Measurements from ENCODE around the gene SMAD5. TPM values are rescaled to one million over a fixed set of nuclear protein-coding genes. Genes with fewer than 3 reads are reported as not detected.

The SMAD5 gene
- polyA plus RNA-seq, 3 donors, result 7.9 to 19.2 (median 17.3) TPM

DNA sequence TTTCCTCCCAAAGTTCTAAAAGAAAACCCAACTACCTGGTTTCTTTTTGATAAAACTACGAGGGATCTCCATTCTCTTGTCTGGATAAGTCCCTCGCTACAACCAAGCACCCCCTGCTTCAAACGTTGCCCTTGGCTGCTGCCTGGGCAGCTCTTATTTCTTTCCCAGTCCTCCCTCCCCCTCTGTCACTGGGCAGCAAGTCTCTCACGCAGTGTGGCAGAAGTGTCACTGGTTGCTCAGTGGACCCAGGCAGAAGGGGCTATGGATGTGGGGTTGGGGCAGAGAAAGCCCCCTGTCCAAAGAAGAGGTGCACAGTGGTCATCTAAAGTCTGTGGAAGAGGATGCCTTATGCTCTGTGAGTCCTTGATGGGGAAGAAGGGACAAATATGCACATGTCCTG lies 67.5 kb downstream of the SMAD5 start:
- no peak overlapping the region for H3K4me2 ChIP-seq (replicated peaks; ENCODE audit: extremely low read depth, low read length, poor library complexity, severe bottlenecking)
- Mint-ChIP-seq H3K27ac (no peak overlapping the region), H3K36me3 (no peaks in the 10 kb centered on the region), H3K27me3 (ENCODE audit: low read depth in 3 of 3) (peaks cover 29 to 67% (median 41%) of the 10 kb centered on the region in 3 donors), H3K4me3 (no peak overlapping the region), H3K4me1 (no peaks in the 10 kb centered on the region), H3K9me3 (peaks cover 0 to 3% (median 0%) of the 10 kb centered on the region in 7 donors)
- WGBS (ENCODE audit: insufficient coverage), result no CpG with 5 or more reads among the region's 4 CpGs
- H3K79me2 ChIP-seq (ENCODE audit: insufficient read depth, low read length), result no peaks in the 10 kb centered on the region
- peaks cover 2 to 27% of the 10 kb centered on the region in 2 donors for H3K27me3 ChIP-seq (ENCODE audit: control insufficient read depth in 2 of 2, insufficient read depth in 2 of 2, low read length in 2 of 2)
- no peak overlapping the region for H2AFZ ChIP-seq (ENCODE audit: insufficient read depth, low read depth, low read length, poor library complexity, severe bottlenecking)
- intact Hi-C loops (cut with micrococcal nuclease), result no loop called here
- no peak overlapping the region for H3K9ac ChIP-seq (ENCODE audit: insufficient read depth, low read length, poor library complexity, severe bottlenecking)
- TF ChIP-seq, protein P1, sequence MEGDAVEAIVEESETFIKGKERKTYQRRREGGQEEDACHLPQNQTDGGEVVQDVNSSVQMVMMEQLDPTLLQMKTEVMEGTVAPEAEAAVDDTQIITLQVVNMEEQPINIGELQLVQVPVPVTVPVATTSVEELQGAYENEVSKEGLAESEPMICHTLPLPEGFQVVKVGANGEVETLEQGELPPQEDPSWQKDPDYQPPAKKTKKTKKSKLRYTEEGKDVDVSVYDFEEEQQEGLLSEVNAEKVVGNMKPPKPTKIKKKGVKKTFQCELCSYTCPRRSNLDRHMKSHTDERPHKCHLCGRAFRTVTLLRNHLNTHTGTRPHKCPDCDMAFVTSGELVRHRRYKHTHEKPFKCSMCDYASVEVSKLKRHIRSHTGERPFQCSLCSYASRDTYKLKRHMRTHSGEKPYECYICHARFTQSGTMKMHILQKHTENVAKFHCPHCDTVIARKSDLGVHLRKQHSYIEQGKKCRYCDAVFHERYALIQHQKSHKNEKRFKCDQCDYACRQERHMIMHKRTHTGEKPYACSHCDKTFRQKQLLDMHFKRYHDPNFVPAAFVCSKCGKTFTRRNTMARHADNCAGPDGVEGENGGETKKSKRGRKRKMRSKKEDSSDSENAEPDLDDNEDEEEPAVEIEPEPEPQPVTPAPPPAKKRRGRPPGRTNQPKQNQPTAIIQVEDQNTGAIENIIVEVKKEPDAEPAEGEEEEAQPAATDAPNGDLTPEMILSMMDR (IDR thresholded peaks at IDR 0.05), result no peak
- no peaks in the 10 kb centered on the region for H4K20me1 ChIP-seq (ENCODE audit: insufficient read depth, low read length)
- H3K27ac ChIP-seq (ENCODE audit: low read depth in 1 of 2, low read length in 2 of 2), result no peak overlapping the region
- H3K4me3 ChIP-seq (replicated peaks in 1 of 3; ENCODE audit: low read depth in 2 of 3, low read length in 3 of 3), result no peak overlapping the region
- DNase-seq, result no peak
- no peaks in the 10 kb centered on the region for H3K36me3 ChIP-seq (replicated peaks in 1 of 2; ENCODE audit: control insufficient read depth in 1 of 2, insufficient read depth in 2 of 2, low read length in 2 of 2)
- no peaks in the 10 kb centered on the region for H3K4me1 ChIP-seq (ENCODE audit: control insufficient read depth in 1 of 2, insufficient read depth in 2 of 2, low read length in 2 of 2)
- no peaks in the 10 kb centered on the region for H3K9me3 ChIP-seq (replicated peaks in 1 of 2; ENCODE audit: control insufficient read depth in 1 of 2, insufficient read depth in 1 of 2, low read length in 2 of 2)

DNA sequence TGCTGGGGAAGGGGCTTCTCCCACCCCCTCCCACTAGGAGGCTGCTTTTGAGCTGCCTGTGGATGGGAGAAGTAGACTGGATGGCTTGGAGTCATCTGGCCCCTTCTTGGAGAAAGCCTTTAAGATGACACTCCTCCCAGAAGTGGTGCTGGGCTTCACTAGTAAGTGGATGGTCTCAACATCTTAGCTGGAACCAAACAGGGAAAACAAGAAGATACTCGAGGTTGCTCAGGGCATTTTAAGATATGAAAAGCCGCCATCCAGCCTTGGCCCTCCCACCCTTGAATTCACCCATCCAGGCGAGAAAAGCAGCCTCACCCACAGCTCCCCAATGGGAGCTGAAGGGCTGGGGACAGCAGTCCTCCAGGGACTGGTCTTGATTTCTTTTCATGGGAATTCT lies 68.1 kb downstream of the SMAD5 start:
- Histone ChIP-seq H4K20me1 (ENCODE audit: insufficient read depth, low read length) (no peaks in the 10 kb centered on the region), H3K4me2 (replicated peaks; ENCODE audit: extremely low read depth, low read length, poor library complexity, severe bottlenecking) (no peak overlapping the region), H3K4me1 (ENCODE audit: control insufficient read depth in 1 of 2, insufficient read depth in 2 of 2, low read length in 2 of 2) (no peaks in the 10 kb centered on the region), H2AFZ (ENCODE audit: insufficient read depth, low read depth, low read length, poor library complexity, severe bottlenecking) (no peak overlapping the region), H3K36me3 (replicated peaks in 1 of 2; ENCODE audit: control insufficient read depth in 1 of 2, insufficient read depth in 2 of 2, low read length in 2 of 2) (no peaks in the 10 kb centered on the region), H3K27ac (ENCODE audit: low read depth in 1 of 2, low read length in 2 of 2) (no peak overlapping the region), H3K9ac (ENCODE audit: insufficient read depth, low read length, poor library complexity, severe bottlenecking) (no peak overlapping the region), H3K79me2 (ENCODE audit: insufficient read depth, low read length) (no peaks in the 10 kb centered on the region), H3K27me3 (ENCODE audit: control insufficient read depth in 2 of 2, insufficient read depth in 2 of 2, low read length in 2 of 2) (peaks cover 2 to 21% of the 10 kb centered on the region in 2 donors), H3K4me3 (replicated peaks in 1 of 3; ENCODE audit: low read depth in 2 of 3, low read length in 3 of 3) (no peak overlapping the region), H3K9me3 (replicated peaks in 1 of 2; ENCODE audit: control insufficient read depth in 1 of 2, insufficient read depth in 1 of 2, low read length in 2 of 2) (no peaks in the 10 kb centered on the region)
- H3K27me3 Mint-ChIP-seq (ENCODE audit: low read depth in 3 of 3), result peaks cover 28 to 61% (median 35%) of the 10 kb centered on the region in 3 donors
- no peak overlapping the region for H3K27ac Mint-ChIP-seq
- 80% methylated on average over 1 of the region's 3 CpGs for WGBS (ENCODE audit: insufficient coverage)
- no peaks in the 10 kb centered on the region for H3K36me3 Mint-ChIP-seq
- no peak for DNase-seq
- peaks cover 0 to 3% (median 0%) of the 10 kb centered on the region in 7 donors for H3K9me3 Mint-ChIP-seq
- intact Hi-C loops (cut with micrococcal nuclease), result no loop called here
- no peak overlapping the region for H3K4me3 Mint-ChIP-seq
- H3K4me1 Mint-ChIP-seq, result no peaks in the 10 kb centered on the region
- TF ChIP-seq, protein P1 (IDR thresholded peaks at IDR 0.05), result no peak

Data from CD14-positive monocyte (primary cell).